IMR-90 (cell line): ENCODE data around the gene ASB1.
"Not testable (repeated sequence)": the region's sequence is repeated elsewhere in the genome, so short reads cannot be mapped to it uniquely, and the experiment has no call there.

ENCODE experiments used
- BHLHE40 ChIP-seq: fragments of 150-350 bp; IDR thresholded peaks from 2 replicates; pipeline ENCODE4 v1.6.1; 2016; ENCODE audit warnings: mild to moderate bottlenecking, low read depth, low read length
- CEBPB ChIP-seq: IDR thresholded peaks from 2 replicates; pipeline ENCODE4 v1.6.1; 2012; ENCODE audit warnings: low read depth, low read length, improper control_type of control experiment
- MAFK ChIP-seq: IDR thresholded peaks from 2 replicates; pipeline ENCODE4 v1.6.1; 2012; ENCODE audit warnings: low read depth, low read length, improper control_type of control experiment
- MAZ ChIP-seq: IDR thresholded peaks from 2 replicates; pipeline ENCODE4 v1.6.1; 2012; ENCODE audit warnings: low read depth, mild to moderate bottlenecking, low read length, improper control_type of control experiment, moderate library complexity, borderline replicate concordance
- MXI1 ChIP-seq: IDR thresholded peaks from 2 replicates; pipeline ENCODE4 v1.6.1; 2012; ENCODE audit warnings: low read depth, mild to moderate bottlenecking, low read length, moderate library complexity, borderline replicate concordance
- POLR2A ChIP-seq: IDR thresholded peaks from 2 replicates; pipeline ENCODE4 v1.6.1; 2012; ENCODE audit warnings: mild to moderate bottlenecking, low read depth, low read length
- RAD21 ChIP-seq: IDR thresholded peaks from 2 replicates; pipeline ENCODE4 v1.6.1; 2012; ENCODE audit warnings: low read length, improper control_type of control experiment
- RCOR1 ChIP-seq: IDR thresholded peaks from 2 replicates; pipeline ENCODE4 v1.6.1; 2012; ENCODE audit warnings: mild to moderate bottlenecking, low read length, improper control_type of control experiment; ENCODE audit not compliant: insufficient replicate concordance
- RFX5 ChIP-seq: IDR thresholded peaks from 2 replicates; pipeline ENCODE4 v1.8.0; 2012; ENCODE audit warnings: low read depth, mild to moderate bottlenecking, low read length, moderate library complexity
- USF2 ChIP-seq: fragments of 150-350 bp; IDR thresholded peaks from 2 replicates; pipeline ENCODE4 v1.6.1; 2017; ENCODE audit warnings: mild to moderate bottlenecking, antibody characterized with exemption, low read length, low read depth
- TF ChIP-seq, protein P1 (sequence below): conservative IDR thresholded peaks from 2 replicates; pipeline ENCODE4 v1.5.1; 2012; ENCODE audit warnings: mild to moderate bottlenecking, low read depth, low read length, improper control_type of control experiment

DNA sequence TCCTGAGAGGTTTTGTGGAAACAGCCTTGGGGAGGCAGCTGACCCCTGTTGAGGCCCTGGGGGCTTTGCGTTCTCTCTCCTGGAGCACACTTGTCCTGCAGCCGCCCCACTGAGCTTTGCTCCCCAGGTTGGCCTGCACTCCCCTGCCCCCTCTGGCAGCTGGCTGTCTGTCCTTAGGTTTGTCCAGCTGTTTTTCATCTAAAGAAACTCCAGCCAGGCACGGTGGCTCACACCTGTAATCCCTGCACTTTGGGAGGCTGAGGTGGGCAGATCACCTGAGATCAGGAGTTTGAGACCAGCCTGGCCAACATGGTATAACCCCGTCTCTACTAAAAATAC, 21.5 kb upstream of the ASB1 start:
- not testable (repeated sequence) for TF ChIP-seq MXI1, BHLHE40, RAD21, MAFK, CEBPB, USF2, RCOR1, POLR2A, MAZ, RFX5
- TF ChIP-seq, protein P1, sequence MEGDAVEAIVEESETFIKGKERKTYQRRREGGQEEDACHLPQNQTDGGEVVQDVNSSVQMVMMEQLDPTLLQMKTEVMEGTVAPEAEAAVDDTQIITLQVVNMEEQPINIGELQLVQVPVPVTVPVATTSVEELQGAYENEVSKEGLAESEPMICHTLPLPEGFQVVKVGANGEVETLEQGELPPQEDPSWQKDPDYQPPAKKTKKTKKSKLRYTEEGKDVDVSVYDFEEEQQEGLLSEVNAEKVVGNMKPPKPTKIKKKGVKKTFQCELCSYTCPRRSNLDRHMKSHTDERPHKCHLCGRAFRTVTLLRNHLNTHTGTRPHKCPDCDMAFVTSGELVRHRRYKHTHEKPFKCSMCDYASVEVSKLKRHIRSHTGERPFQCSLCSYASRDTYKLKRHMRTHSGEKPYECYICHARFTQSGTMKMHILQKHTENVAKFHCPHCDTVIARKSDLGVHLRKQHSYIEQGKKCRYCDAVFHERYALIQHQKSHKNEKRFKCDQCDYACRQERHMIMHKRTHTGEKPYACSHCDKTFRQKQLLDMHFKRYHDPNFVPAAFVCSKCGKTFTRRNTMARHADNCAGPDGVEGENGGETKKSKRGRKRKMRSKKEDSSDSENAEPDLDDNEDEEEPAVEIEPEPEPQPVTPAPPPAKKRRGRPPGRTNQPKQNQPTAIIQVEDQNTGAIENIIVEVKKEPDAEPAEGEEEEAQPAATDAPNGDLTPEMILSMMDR: not testable (repeated sequence)
